Left lobe of liver (tissue), 2 donors: ENCODE measurements around the gene CENPX. TPM values are rescaled to one million over a fixed set of nuclear protein-coding genes. Genes with fewer than 3 reads are reported as not detected.
A peak's percentile ranks its signal among the peaks of the same experiment; 100 is the strongest.
"Not testable (repeated sequence)": the region's sequence is repeated elsewhere in the genome, so short reads cannot be mapped to it uniquely, and the experiment has no call there.

ENCODE experiments used
- ATAC-seq: fragments of 200-7000 bp; cut with Tn5 transposase; one replicate; pipeline ENCODE4 v1.9.1; 2020; ENCODE audit warnings: mild to moderate bottlenecking, moderate library complexity
- DNase-seq: peaks from one replicate; pipeline ENCODE4 v3.0.0-alpha.2; 2020; ENCODE audit warnings: low spot score
- total RNA-seq: library from RNA; stranded (reverse); gene quantifications from one replicate; pipeline ENCODE4 v1.2.1, GENCODE V29; 2021
- donor health status: DM: no; HTN: no; CAD: no; lungs with moderate emphysema.
- donor health status: DM: no; HTN: yes; CAD: no.

Gene CENPX
- total RNA-seq, 1 donor from 2014 or later: 60.0 TPM

DNA sequence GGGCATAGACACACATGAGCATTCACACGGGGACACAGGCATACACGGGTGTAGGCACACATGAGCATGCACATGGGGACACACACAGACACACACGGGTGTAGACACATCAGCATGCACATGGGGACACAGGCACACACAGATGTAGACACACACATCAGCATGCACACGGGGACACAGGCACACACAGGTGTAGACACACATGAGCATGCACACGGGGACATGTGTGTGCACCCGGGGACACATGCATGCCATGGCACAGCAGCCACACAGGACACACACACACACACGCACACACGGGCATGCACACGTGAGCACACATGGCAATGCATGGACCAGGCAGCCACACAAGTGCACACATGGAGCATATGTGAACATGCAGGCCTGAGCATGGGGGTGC, 20.0 kb upstream of the CENPX start:
- ATAC-seq (no peak), DNase-seq (no peak)

DNA sequence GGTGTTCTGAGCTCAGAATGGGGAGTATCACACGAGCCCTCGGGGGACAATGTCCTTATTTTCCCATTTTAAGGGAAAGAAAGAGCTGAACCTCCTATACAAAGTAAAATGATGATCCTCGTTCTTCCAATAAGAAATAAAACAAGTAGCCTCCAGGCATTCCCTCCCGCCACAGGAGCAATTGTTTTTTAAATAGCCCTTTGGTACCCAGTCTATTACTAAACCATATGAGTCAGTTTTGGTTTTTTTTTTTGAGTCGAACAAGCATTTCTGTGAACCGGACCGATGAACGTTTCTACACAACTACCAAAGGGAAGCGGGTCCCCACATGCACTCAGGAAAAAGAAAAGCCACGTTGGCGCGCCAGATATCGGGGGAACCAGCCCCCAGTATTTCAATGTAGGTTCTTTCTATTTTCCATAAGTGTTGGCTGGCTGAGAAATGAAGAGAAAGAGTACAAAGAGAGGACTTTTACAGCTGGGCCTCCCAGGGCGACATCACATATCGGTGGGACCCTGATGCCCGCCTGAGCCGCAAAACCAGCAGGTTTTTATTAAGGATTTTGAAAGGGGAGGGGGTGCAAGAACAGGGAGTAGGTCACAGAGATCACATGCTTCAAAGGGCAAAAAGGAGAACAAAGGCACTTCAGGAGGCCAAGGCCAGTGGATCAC, 18.6 kb upstream of the CENPX start:
- ATAC-seq: no peak
- DNase-seq: no peak

DNA sequence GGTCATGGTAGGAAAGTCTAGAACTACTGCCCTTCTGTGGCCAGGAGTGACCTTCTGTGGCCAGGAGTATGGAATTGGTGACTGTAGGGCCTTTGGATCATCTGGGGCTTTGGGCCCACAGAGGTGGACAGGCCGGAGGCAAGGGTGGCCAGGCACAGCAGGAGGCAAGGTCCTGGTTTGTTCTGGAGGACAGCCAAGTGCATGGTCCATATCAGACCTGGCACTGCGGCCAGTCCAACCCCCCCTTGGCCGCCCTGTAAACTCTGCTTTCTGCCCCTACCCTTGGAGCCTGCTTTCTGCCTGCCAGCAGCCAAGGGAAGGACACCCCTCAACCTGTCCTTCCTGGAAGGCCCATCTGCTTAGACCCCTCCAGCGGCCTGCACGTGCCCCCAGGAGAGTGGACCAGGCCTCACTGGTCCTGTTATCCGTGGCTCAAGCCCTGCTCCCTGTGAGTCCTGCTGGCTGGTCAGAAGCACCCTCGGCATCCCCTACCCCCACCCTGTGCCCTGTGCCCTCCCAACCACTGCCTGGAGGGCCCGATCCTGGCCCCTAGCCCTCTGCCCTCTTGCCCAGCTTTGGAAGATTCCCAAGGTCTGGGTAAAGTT, 17.1 kb upstream of the CENPX start:
- peak; percentile 96 for DNase-seq
- ATAC-seq: peak; percentile 49

DNA sequence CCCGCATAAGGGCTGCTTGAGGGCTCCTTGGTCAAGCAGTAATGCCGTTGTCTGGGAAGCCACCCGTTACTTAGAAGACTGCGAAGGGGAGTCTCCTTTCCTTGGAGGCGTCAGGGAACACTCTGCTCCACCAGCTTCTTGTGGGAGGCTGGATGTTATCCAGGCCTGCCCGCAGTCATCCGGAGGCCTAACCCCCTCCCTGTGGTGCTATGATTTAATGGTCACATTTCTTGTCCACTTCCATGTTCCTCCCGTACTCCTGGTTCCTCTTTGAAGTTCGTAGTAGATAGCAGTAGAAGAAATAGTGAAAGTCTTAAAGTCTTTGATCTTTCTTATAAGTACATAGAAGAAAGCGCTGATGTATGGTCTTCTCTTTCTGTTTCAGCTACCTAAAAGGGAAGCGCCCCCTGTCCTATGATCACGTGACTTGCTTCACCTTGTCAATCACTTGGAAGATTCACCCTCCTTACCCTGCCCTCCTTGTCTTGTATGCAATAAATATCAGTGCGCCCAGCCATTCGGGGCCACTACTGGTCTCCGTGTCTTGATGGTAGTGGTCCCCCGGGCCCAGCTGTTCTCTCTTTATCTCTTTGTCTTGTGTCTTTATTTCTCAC, 16.2 kb upstream of the CENPX start:
- DNase-seq, ATAC-seq: not testable (repeated sequence)

DNA sequence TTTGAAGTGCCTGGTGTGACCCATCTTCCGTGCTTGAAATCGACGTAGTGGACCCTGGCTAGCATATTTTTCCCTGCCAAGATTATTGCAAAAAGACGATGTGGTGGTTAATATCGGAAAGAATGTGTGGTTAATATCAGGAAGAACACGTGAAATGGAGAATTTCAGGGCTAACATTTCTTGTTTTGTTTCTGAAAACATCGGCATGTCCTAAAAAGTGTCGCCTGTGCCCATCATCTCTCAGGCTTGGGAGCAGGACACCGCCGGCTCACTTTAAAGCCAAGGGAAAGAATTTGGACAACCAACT, 15.2 kb upstream of the CENPX start:
- DNase-seq (no peak), ATAC-seq (no peak)

DNA sequence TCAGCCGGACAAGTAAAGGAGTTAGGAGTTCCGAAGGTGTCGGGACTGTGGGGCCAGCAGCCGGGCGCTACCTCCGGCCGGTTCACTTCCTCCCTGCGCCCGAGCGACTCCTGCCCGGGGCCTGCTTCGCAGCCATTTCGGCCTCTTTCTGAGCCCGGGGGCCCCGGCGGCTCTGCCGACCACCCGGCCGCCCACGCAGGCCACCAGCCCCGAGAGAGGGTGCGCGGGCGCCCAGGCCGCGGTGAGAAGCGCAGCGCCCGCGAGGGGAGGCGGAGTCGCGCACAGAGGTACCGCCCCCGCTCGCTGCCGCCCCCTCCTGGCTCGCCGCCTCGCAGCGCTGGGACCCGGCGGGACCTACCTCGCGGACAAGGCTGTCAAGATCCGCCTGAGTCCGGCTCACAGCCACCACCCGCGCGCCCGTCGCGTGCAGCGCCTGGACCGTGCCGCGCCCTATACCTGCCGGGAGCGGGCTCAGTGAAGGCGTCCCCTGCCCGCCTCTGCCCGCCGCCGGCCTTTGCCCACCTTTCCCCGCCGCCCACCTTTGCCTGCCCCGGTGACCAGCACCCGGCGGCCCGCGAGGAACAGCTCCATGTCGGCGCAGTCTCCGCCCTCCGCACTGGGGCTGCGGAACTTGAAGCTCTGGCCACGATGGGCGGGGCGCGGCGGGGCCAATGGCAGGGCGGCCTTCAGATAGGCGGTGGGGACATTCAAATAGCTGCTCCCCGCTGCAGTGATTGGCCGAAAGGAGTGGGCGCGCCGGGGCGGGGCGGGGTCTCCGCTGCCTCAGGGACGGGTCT, 14.6 kb upstream of the CENPX start, which contains the start of gene DCXR:
Gene DCXR, minus strand, starts transcription at position 606 of the 797 bp plus-strand sequence. Its CDS starts 15 bp downstream, at position 591.
- ATAC-seq (peak; percentile 66), DNase-seq (peak; percentile 99)

DNA sequence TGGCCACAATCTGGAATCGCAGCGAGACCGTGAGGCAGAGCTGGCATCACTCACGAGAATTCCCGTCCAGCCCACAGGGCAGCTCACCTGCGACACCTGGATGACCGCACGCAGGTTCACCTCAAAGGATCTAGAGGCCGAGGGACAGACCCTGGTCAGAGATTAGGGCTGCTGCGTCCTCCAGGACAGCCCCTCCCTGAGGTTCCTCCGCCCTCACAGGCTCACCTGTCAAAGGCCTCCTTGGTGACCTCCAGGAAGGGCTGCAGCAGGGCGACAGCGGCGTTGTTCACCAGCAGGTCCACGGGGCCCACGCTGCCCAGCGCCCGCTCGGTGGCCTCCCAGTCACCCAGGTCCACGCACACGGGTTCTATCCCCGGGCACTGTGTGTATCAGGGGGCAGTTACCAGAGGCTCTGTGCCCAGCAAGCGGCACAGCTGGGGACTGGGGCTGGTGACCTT, 14.0 kb upstream of the CENPX start:
- DNase-seq (no peak), ATAC-seq (no peak)

DNA sequence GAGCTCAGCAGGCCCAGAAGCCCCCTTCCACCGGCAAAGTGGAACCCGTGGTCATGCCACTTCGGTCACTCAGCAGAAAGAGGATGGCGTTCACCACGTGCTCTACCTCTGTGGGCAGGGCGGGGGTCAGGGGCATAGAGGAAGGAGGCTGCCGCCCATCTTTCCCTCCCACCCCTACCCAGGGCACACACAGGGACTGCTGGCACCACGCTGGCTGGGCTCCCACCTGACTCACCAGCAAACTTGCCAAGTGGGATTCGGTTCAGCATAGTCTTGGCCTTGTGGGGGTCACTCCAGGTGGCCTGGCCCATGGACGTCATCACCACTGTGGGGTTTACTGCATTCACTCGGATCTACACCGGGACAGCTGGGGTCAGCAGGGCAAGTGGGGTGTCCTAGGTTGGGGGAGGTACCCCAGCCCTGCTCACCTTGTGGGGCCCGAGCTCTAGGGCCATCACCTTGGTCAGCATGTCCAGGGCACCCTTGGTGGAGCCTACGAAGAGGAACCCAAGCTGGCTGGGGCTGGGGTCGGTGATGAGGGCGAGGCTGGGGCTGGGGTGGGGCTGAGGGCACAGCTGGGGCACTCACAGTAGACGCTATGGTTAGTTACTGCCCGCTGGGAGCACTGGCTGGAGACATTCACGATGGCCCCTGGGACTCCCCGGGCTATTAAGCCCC, 13.4 kb upstream of the CENPX start:
- no peak for DNase-seq
- no peak for ATAC-seq

DNA sequence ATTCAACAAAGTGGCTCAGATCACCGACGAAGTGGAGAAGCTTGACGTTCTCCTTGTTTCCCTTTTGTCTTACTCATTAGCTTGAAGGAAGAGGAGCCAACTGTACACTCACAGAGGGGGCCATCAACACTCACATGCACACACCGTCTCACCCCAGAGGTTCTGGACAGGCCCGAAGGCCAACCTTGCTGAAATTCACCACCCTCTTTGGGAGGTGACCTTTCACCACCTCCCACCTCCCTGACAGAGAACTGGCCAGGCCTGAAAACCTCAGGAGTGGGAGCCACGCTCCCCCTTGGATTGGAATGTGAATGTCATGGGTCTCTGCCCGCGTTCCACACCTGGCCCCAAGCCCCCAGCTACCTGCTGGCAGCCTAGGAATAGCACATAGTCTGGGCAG, 12.8 kb upstream of the CENPX start:
- ATAC-seq (no peak), DNase-seq (no peak)

DNA sequence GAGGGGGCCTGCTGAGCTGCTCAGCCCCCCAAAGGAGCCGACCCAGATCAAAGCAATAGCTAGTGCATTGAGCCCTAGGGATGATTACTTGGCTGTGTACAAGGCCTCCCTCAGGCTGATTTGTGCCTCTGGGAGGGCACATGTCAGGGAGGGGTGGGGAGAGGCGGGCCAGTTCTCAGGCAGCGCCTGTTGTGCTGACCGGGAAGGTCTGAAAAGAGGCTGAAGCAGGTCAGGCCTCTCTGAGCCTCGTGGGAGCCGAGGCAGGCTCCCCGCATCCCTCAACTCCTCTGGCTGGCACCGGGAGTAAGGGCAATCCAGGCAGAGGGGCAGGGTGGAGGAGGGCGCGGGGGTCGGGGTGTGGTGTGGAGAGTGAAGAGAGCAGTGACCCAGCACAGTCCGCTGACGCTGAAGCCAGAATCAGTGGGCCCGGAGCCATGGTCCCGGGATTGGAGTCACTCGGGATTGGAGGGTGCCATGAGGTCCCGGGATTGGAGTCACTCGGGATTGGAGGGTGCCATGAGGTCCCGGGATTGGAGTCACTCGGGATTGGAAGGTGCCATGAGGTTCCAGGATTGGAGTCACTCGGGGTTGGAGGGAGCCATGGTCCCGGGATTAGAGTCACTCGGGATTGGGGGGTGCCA, 11.8 kb upstream of the CENPX start:
- ATAC-seq: peak; percentile 17
- peak; percentile 88 for DNase-seq

DNA sequence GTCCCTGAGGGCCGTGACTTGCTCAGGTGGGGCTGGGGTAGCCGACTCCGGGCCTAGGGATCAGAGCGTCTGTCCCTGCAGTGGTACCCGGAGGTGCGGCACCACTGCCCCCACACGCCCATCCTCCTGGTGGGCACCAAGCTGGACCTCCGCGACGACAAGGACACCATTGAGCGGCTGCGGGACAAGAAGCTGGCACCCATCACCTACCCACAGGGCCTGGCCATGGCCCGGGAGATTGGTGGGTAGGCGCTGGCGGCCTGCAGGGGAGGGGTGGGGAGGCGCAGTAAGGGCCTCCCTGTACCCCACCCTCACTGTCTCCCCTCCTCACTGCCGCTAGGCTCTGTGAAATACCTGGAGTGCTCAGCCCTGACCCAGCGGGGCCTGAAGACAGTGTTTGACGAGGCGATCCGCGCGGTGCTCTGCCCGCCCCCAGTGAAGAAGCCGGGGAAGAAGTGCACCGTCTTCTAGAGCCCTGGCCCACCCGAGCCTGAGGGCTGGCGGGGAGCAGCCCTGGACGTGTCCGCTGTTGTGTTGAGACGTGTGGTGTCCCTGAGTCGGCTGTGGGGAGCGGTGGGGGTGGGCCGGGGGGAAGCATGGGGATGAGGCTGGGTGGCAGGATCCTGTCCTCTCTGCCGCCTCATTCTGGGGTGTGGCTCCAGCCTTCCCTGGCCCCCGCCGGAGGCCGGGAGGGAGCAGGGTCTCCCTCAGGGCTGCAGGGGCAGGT, 10.8 kb upstream of the CENPX start:
- ATAC-seq (no peak), DNase-seq (no peak)

DNA sequence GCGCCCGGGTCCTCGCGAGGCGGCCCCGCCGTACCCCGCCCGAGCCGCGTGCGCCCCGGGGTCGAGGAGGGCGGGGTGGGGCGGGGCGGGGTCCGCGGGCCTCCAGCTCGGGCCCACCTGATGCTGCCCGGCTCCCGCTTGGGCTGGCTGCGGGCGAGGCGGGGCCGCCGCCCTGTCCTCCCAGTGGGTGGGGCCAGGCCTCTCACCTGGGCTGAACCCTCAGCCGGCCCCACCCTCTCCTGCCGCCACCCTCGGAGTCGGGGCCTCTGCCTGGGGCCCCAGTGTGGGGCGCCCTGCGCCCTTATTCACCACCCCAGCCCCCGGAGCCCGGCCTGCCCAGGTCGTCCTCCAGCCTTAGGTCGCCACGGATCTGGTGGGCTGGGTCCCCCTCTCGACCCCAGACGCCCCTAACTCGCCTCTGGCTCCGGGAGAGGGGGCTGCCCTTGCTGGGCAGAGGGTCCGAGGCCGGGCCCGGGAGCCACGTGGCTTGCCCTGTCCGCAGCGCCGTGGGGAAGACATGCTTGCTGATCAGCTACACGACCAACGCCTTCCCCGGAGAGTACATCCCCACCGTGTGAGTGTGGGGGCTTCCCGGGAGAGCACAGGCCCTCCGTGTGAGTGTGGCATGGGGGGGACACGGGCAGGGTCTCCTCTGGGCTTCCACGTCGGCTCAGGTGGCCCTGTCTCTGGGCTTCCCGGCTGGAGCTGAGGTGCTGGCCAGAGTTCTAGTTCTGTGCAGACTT, 9.4 kb upstream of the CENPX start:
- DNase-seq (no peak), ATAC-seq (peak; percentile 21)

DNA sequence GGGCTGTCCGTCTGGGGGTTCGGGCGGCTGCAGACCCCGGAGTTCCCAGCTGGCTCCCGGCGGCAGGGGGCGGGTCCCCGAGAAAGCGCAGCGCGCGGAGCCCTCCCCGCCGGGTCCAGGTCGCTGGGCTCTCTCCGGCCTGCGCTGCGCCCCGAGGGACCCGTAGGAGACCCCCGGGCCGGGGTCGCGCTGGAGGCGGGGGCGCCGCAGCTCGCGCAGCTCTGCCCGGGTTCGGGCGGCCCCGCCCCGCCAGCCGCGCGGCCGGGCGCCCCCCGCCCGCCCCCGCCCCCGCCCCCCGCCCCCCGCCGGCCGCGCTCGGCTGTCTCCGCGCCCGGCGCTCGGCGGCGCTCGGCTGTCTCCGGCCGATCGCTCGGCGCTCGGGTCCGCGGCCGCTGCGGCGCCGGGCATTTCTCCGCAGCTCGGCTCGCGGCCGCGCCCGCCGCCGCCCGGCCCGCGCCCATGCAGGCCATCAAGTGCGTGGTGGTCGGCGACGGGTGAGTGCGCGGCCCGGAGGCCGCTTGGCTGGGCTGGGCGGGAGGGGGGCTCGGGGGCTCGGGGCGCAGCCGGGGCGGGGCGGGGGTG, 8.7 kb upstream of the CENPX start, which contains the start of gene RAC3:
Gene RAC3, plus strand, starts transcription at position 376 of the 582 bp plus-strand sequence. Its CDS starts 84 bp downstream, at position 460.
- no peak for DNase-seq
- ATAC-seq: peak; percentile 1

DNA sequence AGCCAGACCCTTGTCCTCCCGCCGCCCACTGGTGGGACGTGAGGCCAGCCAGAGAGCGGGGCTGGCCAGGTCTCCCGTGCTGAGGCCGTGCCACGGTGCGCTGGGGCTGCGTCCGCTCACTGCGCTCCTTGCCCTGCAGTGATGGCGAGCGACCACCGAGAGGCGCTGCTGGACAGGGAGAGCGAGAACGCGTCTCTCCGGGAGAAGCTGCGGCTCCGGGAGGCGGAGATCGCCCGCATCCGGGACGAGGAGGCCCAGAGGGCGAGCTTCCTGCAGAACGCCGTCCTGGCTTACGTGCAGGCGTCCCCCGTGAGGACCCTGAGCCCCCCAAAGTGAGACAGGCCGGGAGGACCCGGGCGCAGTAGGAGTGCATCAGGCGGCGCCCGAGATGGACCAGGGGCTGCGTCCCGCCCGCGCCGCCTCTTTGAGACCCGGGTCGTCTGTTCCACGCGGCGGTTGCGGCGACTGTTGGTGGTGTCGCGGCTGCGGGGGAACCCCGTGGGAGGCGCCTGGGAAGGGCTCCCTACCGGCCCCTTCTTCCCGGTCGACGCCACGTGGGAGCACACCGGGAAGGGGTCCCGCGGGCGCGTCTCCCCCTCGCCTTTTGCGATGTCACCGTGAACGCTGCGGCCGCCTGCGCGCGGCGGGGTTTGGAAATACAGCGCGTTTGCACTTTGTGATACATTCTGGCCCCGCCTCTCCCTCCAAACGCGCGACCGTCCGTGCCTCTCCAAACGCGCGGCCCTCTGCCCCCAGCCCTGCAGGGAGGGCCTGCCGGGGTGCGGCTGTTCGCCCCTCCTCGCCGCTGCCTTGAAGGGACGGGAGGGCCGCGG, 8.0 kb upstream of the CENPX start:
- ATAC-seq (peak; percentile 68), DNase-seq (peak; percentile 91)

DNA sequence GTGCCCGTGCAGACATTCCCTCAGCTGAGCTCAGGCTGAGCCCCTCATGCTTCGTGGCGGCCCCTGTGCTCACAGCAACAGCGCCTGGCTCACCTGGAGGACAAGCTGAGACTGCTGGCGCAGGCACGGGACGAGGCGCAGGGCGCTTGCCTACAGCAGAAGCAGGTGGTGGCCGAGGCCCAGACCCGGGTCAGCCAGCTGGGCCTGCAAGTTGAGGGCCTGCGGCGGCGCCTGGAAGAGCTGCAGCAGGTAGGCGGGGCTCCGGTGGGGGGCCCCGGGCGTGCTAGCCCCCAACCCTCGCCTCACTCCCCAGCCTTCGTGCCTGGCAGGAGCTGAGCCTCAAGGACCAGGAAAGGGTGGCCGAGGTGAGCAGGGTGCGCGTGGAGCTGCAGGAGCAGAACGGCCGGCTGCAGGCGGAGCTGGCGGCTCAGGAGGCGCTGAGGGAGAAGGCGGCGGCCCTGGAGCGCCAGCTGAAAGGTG, 7.4 kb upstream of the CENPX start:
- no peak for ATAC-seq
- DNase-seq: no peak

DNA sequence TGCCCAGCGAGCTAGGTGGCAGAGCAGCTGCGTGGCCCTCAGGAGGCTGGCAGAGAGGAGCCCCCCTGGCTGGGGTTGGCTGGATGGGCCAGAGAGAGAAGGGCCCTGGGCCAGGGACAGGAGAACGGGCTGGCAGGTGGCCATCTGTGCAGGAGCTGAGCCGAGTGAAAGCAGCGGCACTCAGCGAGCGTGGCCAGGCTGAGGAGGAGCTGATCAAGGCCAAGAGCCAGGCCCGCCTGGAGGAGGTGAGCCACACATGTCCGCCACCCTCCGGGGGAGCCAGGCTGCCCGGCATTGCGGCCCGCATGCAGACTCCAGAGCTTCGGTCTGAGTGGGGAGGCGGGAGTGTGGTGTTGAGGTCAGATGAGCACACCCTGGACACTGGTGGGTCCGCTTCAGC, 6.7 kb upstream of the CENPX start:
- no peak for DNase-seq
- ATAC-seq: no peak

DNA sequence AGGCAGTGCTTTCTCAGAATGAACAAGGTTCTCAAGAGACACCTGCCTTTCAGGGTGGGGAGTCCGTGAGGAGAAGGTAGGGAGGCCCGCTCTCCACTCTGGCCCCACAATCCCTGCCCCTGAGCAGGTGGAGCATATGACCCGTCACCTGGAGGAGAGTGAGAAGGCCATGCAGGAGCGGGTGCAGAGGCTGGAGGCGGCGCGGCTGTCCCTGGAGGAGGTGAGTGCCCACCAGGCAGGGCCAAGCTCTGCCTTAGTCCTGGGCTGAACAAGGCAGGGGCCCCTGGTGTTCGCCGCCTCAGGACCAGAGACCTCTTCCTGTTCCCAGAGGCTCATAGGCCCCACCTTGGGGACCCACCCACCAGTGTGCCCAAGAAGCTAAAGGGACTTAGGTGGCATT, 6.3 kb upstream of the CENPX start:
- no peak for ATAC-seq
- no peak for DNase-seq

DNA sequence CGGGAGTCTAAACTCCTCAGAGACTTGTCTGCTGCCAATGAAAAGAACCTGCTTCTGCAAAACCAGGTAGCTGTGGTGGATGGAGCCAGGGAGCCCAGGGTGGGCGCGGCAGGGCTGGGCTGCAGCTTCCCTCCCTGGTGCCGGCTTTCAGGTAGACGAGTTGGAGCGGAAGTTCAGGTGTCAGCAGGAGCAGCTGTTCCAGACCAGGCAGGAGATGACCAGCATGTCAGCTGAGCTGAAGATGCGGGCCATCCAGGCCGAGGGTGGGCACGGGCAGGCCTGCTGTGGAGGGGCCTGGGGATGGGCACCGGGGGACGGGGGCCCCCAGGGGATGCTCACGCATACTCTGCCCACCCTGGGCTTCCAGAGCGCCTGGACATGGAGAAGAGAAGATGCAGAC, 5.6 kb upstream of the CENPX start:
- no peak for DNase-seq

More for the DNA sequence above, 5.6 kb upstream of the CENPX start:
- no peak for ATAC-seq
